Lower lobe of right lung (tissue), 2 donors: Measurements from ENCODE around the gene C1GALT1. TPM values are rescaled to one million over a fixed set of nuclear protein-coding genes. Genes with fewer than 3 reads are reported as not detected.
"Not testable (repeated sequence)": the region's sequence is repeated elsewhere in the genome, so short reads cannot be mapped to it uniquely, and the experiment has no call there.

ENCODE experiments used
- ATAC-seq, 2 donors: fragments of 200-7000 bp; cut with Tn5 transposase; one replicate each; pipeline ENCODE4 v1.9.1; 2020 to 2022; ENCODE audit warnings: mild to moderate bottlenecking in 2 of 2, moderate library complexity in 2 of 2
- DNase-seq: peaks from one replicate; pipeline ENCODE4 v3.0.0-alpha.2; 2020
- H3K27ac ChIP-seq: fragments of 200-600 bp; one replicate; pipeline ENCODE4 v1.8.0; 2022
- H3K27me3 ChIP-seq: fragments of 200-600 bp; one replicate; pipeline ENCODE4 v1.8.0; 2022; ENCODE audit warnings: low read depth
- H3K36me3 ChIP-seq: fragments of 200-600 bp; one replicate; pipeline ENCODE4 v1.8.0; 2022; ENCODE audit warnings: mild to moderate bottlenecking
- H3K4me1 ChIP-seq: fragments of 200-600 bp; one replicate; pipeline ENCODE4 v1.8.0; 2022
- H3K4me3 ChIP-seq: fragments of 200-600 bp; one replicate; pipeline ENCODE4 v1.8.0; 2022; ENCODE audit warnings: mild to moderate bottlenecking
- H3K9me3 ChIP-seq: fragments of 200-600 bp; one replicate; pipeline ENCODE4 v1.8.0; 2022
- intact Hi-C: fragments of 100-400 bp; cut with DNase I; formaldehyde crosslinking; loops from one replicate; pipeline ENCODE4 v1.11.0; 2022
- long read RNA-seq: library from polyadenylated mRNA; unstranded; transcript quantifications from one replicate; pipeline ENCODE4 v2.0.0, GENCODE V29; 2021
- total RNA-seq: library from RNA; stranded (reverse); fragmentation: NEBNext Ultra II Directional; extraction: Animal tissue kit (Norgen Biotek cat#: 25700); gene quantifications from one replicate; pipeline ENCODE4 v1.2.1, GENCODE V29; 2021
- TF ChIP-seq, protein P1 (sequence below): fragments of 200-600 bp; IDR thresholded peaks from one replicate; pipeline ENCODE4 v1.8.0; 2022; ENCODE audit warnings: antibody characterized with exemption, mild to moderate bottlenecking
- donor health status: DM: no; HTN: yes; CAD: no; lungs with severe emphysema.

The C1GALT1 gene
- total RNA-seq: 39.0 TPM
- long read RNA-seq, full-length matches to known transcripts: 19 of 28 reads
- long read RNA-seq, partial matches to known transcripts: 0 of 28 reads
- long read RNA-seq, other reads (novel, unspliced or antisense): 9 of 28 reads

DNA sequence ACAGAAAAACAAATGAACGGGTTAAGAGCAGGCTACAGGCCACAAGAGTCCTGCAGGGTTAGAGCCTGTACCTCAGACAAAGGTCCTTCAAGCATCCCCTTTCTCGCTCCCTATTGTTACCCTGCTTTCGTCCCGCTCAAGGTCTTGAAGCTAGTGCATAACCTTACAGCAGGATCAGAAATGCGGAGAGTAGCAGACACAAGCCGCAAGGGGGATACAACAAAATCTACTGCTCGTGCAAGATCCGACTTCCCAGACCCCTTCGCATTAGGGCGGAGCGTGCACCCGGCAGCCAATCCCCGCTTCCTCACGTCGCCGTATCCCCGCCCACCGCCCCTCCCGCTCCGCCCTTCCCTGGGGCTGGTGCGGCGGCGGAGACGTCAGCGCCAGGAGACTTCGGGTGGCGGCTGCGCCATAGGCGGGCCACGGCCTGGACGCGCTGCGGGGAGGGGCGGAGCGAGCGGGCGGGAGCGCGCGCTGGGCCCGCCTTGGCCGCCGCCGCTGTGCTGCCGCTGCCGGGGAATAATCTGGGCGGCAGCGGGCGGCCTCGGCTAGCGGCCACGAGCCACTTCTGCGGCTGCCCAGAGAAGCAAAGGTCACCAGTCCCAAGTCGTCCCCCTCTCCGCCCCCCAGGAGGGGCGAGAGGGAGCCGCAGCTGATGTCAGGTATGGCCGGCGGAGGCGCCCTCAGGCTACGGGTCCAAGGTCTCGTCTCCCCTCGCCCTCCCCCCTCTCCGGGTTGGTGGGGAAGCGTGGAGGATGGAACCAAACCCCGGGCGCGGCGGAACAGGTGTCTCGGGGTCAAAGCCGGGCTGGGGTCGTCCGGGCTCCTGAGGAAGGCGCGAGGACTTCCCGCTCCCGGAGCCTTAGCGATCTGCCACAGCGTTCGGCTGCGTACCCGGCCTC is at the start of gene C1GALT1:
TSS of gene C1GALT1 (plus strand) at position 389 of the 905 bp plus-strand sequence. CDS start 51,776 bp downstream, outside the sequence.
- ATAC-seq (peak; percentile 98 to 99), DNase-seq (peak; percentile 98)
- no peaks in the 10 kb centered on the region for H3K9me3 ChIP-seq
- TF ChIP-seq, protein P1, sequence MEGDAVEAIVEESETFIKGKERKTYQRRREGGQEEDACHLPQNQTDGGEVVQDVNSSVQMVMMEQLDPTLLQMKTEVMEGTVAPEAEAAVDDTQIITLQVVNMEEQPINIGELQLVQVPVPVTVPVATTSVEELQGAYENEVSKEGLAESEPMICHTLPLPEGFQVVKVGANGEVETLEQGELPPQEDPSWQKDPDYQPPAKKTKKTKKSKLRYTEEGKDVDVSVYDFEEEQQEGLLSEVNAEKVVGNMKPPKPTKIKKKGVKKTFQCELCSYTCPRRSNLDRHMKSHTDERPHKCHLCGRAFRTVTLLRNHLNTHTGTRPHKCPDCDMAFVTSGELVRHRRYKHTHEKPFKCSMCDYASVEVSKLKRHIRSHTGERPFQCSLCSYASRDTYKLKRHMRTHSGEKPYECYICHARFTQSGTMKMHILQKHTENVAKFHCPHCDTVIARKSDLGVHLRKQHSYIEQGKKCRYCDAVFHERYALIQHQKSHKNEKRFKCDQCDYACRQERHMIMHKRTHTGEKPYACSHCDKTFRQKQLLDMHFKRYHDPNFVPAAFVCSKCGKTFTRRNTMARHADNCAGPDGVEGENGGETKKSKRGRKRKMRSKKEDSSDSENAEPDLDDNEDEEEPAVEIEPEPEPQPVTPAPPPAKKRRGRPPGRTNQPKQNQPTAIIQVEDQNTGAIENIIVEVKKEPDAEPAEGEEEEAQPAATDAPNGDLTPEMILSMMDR: peak; percentile 45
- H3K36me3 ChIP-seq: no peaks in the 10 kb centered on the region
- intact Hi-C loops: no loop called here
- peak within 1 kb of the TSS; percentile 98 for H3K4me3 ChIP-seq
- no peaks in the 10 kb centered on the region for H3K27me3 ChIP-seq
- H3K27ac ChIP-seq: peak within 1 kb of the TSS; percentile 97
- peaks cover 28% of the 10 kb centered on the region for H3K4me1 ChIP-seq

GRCh38 chr7:7134046-7134445 is 48.3 kb upstream of the C1GALT1 start:
- Histone ChIP-seq H3K4me3 (no peak overlapping the region), H3K36me3 (no peaks in the 10 kb centered on the region), H3K27me3 (no peaks in the 10 kb centered on the region), H3K4me1 (peaks cover 11% of the 10 kb centered on the region), H3K9me3 (no peaks in the 10 kb centered on the region), H3K27ac (no peak overlapping the region)
- intact Hi-C loops: no loop called here
- TF ChIP-seq, protein P1: no peak
- DNase-seq (no peak), ATAC-seq (no peak)

- Histone ChIP-seq H3K27me3 (no peaks in the 10 kb centered on the region), H3K9me3 (no peaks in the 10 kb centered on the region), H3K4me3 (no peak overlapping the region), H3K36me3 (no peaks in the 10 kb centered on the region), H3K4me1 (peaks cover 11% of the 10 kb centered on the region), H3K27ac (no peak overlapping the region)
- TF ChIP-seq, protein P1: no peak
- intact Hi-C loops: no loop called here
- no peak for ATAC-seq
- DNase-seq: no peak
These were observed 47.3 kb upstream of the C1GALT1 start for GRCh38 chr7:7135074-7135473.

DNA sequence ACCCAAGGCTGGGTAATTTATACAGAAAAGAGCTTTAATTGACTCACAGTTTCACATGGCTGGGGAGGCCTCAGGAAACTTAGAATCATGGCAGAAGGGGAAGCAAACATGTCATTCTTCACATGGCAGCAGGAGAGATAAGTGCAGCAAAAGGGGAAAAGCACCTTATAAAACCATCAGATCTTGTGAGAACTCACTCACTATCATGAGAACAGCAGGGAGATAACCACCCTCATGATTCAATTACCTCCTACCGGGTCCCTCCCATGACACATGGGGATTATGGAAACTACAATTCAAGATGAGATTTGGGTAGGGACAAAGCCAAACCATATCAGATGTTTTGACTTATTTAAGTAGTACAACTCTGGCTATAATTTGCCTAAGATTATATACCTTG is 46.4 kb upstream of the C1GALT1 start:
- Histone ChIP-seq H3K27ac (peak overlapping the region; percentile 27), H3K4me1 (peaks cover 11% of the 10 kb centered on the region)
- H3K4me3 ChIP-seq, H3K9me3 ChIP-seq, DNase-seq, H3K27me3 ChIP-seq, intact Hi-C loops, H3K36me3 ChIP-seq: not testable (repeated sequence)
- peak in 1 of 2 donors; percentile 5 for ATAC-seq

DNA sequence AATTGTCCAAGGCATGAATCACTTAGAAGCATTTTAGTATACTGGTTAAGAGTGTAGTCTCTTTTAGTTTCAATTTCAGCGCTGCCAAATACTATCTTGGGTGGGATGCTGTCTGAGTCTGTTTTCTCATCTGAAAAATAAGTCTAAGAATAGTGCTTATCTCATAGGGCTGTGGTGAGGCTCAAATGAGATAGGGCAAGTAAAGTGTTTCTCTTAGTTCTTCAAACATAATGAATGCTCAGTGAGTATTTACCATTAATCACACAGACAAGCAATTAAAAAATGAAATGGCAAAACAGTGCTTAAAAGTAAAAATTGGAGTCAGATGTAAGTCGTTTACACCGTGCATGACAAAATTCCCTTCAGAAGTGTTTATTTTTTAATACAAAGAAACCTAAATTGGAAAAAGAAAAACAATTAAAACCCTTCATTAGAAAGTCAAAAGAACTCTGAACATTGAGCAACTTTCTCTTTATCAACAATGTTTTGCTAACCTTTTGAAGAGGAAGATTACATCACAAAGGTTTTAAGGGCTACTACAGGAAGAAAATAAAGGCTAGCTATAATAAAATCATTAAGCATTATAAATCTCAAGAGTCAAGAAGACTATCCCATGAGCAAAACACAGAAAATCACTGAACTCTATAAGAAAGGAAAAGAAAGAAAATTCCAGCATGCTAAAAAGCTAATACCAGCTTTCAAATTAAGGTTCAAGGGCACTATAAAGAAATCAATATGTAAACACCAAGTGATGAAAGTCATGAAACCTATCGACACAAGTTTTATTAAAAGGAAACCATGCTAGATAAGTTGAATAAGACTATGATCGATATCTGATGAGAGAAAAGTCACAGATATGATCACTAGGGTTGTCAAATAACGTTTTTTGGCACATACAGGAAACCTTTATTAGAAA is 45.6 kb upstream of the C1GALT1 start:
- TF ChIP-seq, protein P1: no peak
- no peak overlapping the region for H3K4me3 ChIP-seq
- DNase-seq: no peak
- no peaks in the 10 kb centered on the region for H3K27me3 ChIP-seq
- peak in 1 of 2 donors; percentile 84 for ATAC-seq
- H3K4me1 ChIP-seq: peaks cover 11% of the 10 kb centered on the region
- H3K27ac ChIP-seq: peak overlapping the region; percentile 27
- no peaks in the 10 kb centered on the region for H3K9me3 ChIP-seq
- no peaks in the 10 kb centered on the region for H3K36me3 ChIP-seq
- intact Hi-C loops: no loop called here
